GM21619 (cell line): ENCODE measurements around the gene PBX1.

ENCODE experiments used
- ATAC-seq: cut with Tn5 transposase; IDR thresholded peaks from one replicate; pipeline ENCODE4 v1.9.1; 2021; ENCODE audit not compliant: unreplicated experiment

The PBX1 gene

GRCh38 chr1:164716992-164717703, 158.2 kb downstream of the PBX1 start:
- peak; percentile 93 for ATAC-seq

- no peak for ATAC-seq
These were observed 159.8 kb downstream of the PBX1 start for GRCh38 chr1:164718821-164719220.

GRCh38 chr1:164719676-164720439, 160.9 kb downstream of the PBX1 start:
- ATAC-seq, result no peak

- ATAC-seq, result no peak
These were observed 161.7 kb downstream of the PBX1 start for GRCh38 chr1:164720440-164721227.

GRCh38 chr1:164721228-164721496, 162.2 kb downstream of the PBX1 start:
- no peak for ATAC-seq

- no peak for ATAC-seq
These were observed 164.4 kb downstream of the PBX1 start for GRCh38 chr1:164723296-164723798.

- no peak for ATAC-seq
These were observed 166.4 kb downstream of the PBX1 start for GRCh38 chr1:164725401-164725800.

GRCh38 chr1:164726235-164726634, 167.3 kb downstream of the PBX1 start:
- no peak for ATAC-seq

- ATAC-seq, result no peak
These were observed 169.7 kb downstream of the PBX1 start for GRCh38 chr1:164728719-164729118.

- ATAC-seq, result no peak
These were observed 172.3 kb downstream of the PBX1 start for GRCh38 chr1:164731161-164731876.

GRCh38 chr1:164733070-164733469, 174.1 kb downstream of the PBX1 start:
- ATAC-seq, result no peak

- ATAC-seq, result no peak
These were observed 174.8 kb downstream of the PBX1 start for GRCh38 chr1:164733734-164734133.

GRCh38 chr1:164735315-164736052, 176.5 kb downstream of the PBX1 start:
- no peak for ATAC-seq

- ATAC-seq, result no peak
These were observed 177.2 kb downstream of the PBX1 start for GRCh38 chr1:164736137-164736536.

GRCh38 chr1:164739189-164739588, 180.2 kb downstream of the PBX1 start:
- ATAC-seq, result no peak

- ATAC-seq, result no peak
These were observed 181.1 kb downstream of the PBX1 start for GRCh38 chr1:164740000-164740526.

GRCh38 chr1:164742745-164743144, 183.8 kb downstream of the PBX1 start:
- ATAC-seq, result no peak

- ATAC-seq, result no peak
These were observed 185.0 kb downstream of the PBX1 start for GRCh38 chr1:164743976-164744375.

GRCh38 chr1:164745736-164746135, 186.8 kb downstream of the PBX1 start:
- ATAC-seq, result no peak

- ATAC-seq, result no peak
These were observed 187.6 kb downstream of the PBX1 start for GRCh38 chr1:164746632-164747031.
